H1 (cell line): ENCODE results near the gene LDLRAD4. TPM values are rescaled to one million over a fixed set of nuclear protein-coding genes. Genes with fewer than 3 reads are reported as not detected.

Experiments used
- CTCF ChIA-PET: fragments of 300-600 bp; sonication (Branson Sonifier 250); formaldehyde crosslinking; loops from one replicate; lab custom pipeline; 2021; ENCODE audit not compliant: partially characterized antibody; lab: Charles Lee
- POLR2A ChIA-PET: fragments of 300-600 bp; sonication (Branson Sonifier 250); formaldehyde crosslinking; loops from one replicate; lab custom pipeline; 2021; ENCODE audit warnings: inconsistent platforms; ENCODE audit not compliant: partially characterized antibody; lab: Charles Lee
- DNase-seq, 2 experiments: peaks; one replicate each; pipeline versions ENCODE4 v3.0.0 to v3.0.0-alpha.2; 2010 to 2022; ENCODE audit warnings: low spot score in 2 of 2, low read depth in 1 of 2, mixed read lengths in 1 of 2
- FAIRE-seq: peaks from 2 replicates; lab custom pipeline; 2011; peaks lifted over from hg19 to GRCh38; lab: Jason Lieb, UNC
- H2AFZ ChIP-seq: 2 replicates; pipeline ENCODE4 v1.8.1; 2012; ENCODE audit warnings: low read length, inconsistent platforms
- H2AK5ac ChIP-seq: 2 replicates; pipeline ENCODE4 v1.6.1; 2013; ENCODE audit warnings: low read depth, low read length
- H2BK120ac ChIP-seq: replicated peaks from 2 replicates; pipeline ENCODE3; 2013; ENCODE audit warnings: low read depth, low read length, inconsistent platforms
- H2BK12ac ChIP-seq: 2 replicates; pipeline ENCODE4 v1.6.1; 2013; ENCODE audit warnings: low read depth, low read length
- H2BK15ac ChIP-seq: 2 replicates; pipeline ENCODE4 v1.6.1; 2013; ENCODE audit warnings: low read length
- H2BK20ac ChIP-seq: 2 replicates; pipeline ENCODE4 v1.6.1; 2013; ENCODE audit warnings: low read length
- H2BK5ac ChIP-seq: 2 replicates; pipeline ENCODE4 v1.6.1; 2013; ENCODE audit warnings: low read depth, low read length
- H3K14ac ChIP-seq: 2 replicates; pipeline ENCODE4 v1.6.1; 2013; ENCODE audit warnings: inconsistent platforms; ENCODE audit not compliant: insufficient read length
- H3K18ac ChIP-seq: 2 replicates; pipeline ENCODE4 v1.6.1; 2013; ENCODE audit warnings: low read length; ENCODE audit errors: extremely low read depth
- H3K23ac ChIP-seq: 2 replicates; pipeline ENCODE4 v1.6.1; 2013; ENCODE audit warnings: inconsistent platforms; ENCODE audit not compliant: insufficient read length
- H3K23me2 ChIP-seq: 2 replicates; pipeline ENCODE4 v1.6.1; 2013; ENCODE audit warnings: low read depth, low read length
- H3K27ac ChIP-seq: 2 replicates; pipeline ENCODE4 v1.6.1; 2011; ENCODE audit warnings: low read depth, low read length, inconsistent platforms
- H3K27me3 ChIP-seq, 4 experiments: replicated peaks in 1 of 4; 1 replicate in 1 of 4; 2 replicates in 3 of 4; pipeline versions ENCODE4 v1.6.1 to v1.8.1; 2011 to 2013; ENCODE audit warnings: low read length in 3 of 4, mild to moderate bottlenecking in 3 of 4, inconsistent platforms in 2 of 4, mixed read lengths in 2 of 4, moderate library complexity in 1 of 4; ENCODE audit not compliant: control insufficient read depth in 3 of 4, insufficient read depth in 3 of 4; ENCODE audit errors: extremely low read depth in 1 of 4
- H3K36me3 ChIP-seq, 4 experiments: 2 replicates each; pipeline versions ENCODE4 v1.6.1 to v1.8.1; 2011 to 2013; ENCODE audit warnings: mild to moderate bottlenecking in 4 of 4, low read length in 3 of 4, moderate library complexity in 2 of 4, control low read depth in 1 of 4, inconsistent platforms in 1 of 4; ENCODE audit not compliant: insufficient read depth in 4 of 4, control insufficient read depth in 2 of 4
- H3K4ac ChIP-seq: replicated peaks from 2 replicates; pipeline ENCODE3; 2013; ENCODE audit warnings: low read length, low read depth, mixed read lengths, inconsistent platforms; ENCODE audit not compliant: insufficient read length
- H3K4me1 ChIP-seq, 4 experiments: replicated peaks in 1 of 4; 1 replicate in 1 of 4; 2 replicates in 3 of 4; pipeline versions ENCODE4 v1.6.1 to v1.8.1; 2011 to 2013; ENCODE audit warnings: low read length in 3 of 4, inconsistent platforms in 2 of 4, mixed read lengths in 1 of 4; ENCODE audit not compliant: insufficient read depth in 4 of 4, control insufficient read depth in 3 of 4
- H3K4me2 ChIP-seq, 2 experiments: 2 replicates each; pipeline versions ENCODE4 v1.6.1 to v1.8.1; 2011 to 2013; ENCODE audit warnings: low read depth in 2 of 2, low read length in 2 of 2, control low read depth in 1 of 2, inconsistent platforms in 1 of 2, mild to moderate bottlenecking in 1 of 2; ENCODE audit not compliant: insufficient read depth in 1 of 2
- H3K4me3 ChIP-seq, 4 experiments: fragments of 200-600, 300-600 bp in 1 of 4; sonication (generic), shearing (Covaris generic), sonication (Bioruptor Twin) in 1 of 4; 2 replicates each; pipeline versions ENCODE4 v1.5.1 to v1.8.1; 2011 to 2016; ENCODE audit warnings: low read length in 4 of 4, low read depth in 3 of 4, control low read depth in 2 of 4, inconsistent platforms in 2 of 4, mild to moderate bottlenecking in 2 of 4, mixed read lengths in 1 of 4, moderate library complexity in 1 of 4; ENCODE audit not compliant: insufficient read depth in 2 of 4; ENCODE audit errors: extremely low read depth in 1 of 4
- H3K56ac ChIP-seq: replicated peaks from 2 replicates; pipeline ENCODE3; 2013; ENCODE audit warnings: low read depth, mild to moderate bottlenecking, mixed read lengths, low read length, inconsistent platforms; ENCODE audit not compliant: insufficient read length
- H3K79me1 ChIP-seq: 2 replicates; pipeline ENCODE4 v1.6.1; 2013; ENCODE audit warnings: low read depth, low read length, control low read depth
- H3K79me2 ChIP-seq, 2 experiments: 2 replicates each; pipeline versions ENCODE4 v1.6.1 to v1.8.1; 2012 to 2013; ENCODE audit warnings: low read length in 2 of 2, mild to moderate bottlenecking in 2 of 2, inconsistent platforms in 1 of 2; ENCODE audit not compliant: insufficient read depth in 2 of 2, control insufficient read depth in 1 of 2
- H3K9ac ChIP-seq, 4 experiments: replicated peaks in 1 of 4; 1 replicate in 1 of 4; 2 replicates in 3 of 4; pipeline versions ENCODE4 v1.6.1 to v1.8.1; 2011 to 2013; ENCODE audit warnings: low read depth in 3 of 4, low read length in 3 of 4, control low read depth in 2 of 4, mild to moderate bottlenecking in 2 of 4, moderate library complexity in 2 of 4, inconsistent platforms in 1 of 4; ENCODE audit errors: extremely low read depth in 1 of 4
- H3K9me3 ChIP-seq, 2 experiments: 2 replicates each; pipeline versions ENCODE4 v1.6.1 to v1.8.1; 2012 to 2013; ENCODE audit warnings: mild to moderate bottlenecking in 2 of 2, moderate library complexity in 2 of 2, control low read depth in 1 of 2, inconsistent platforms in 1 of 2, low read depth in 1 of 2, low read length in 1 of 2, mixed read lengths in 1 of 2; ENCODE audit not compliant: insufficient read depth in 2 of 2
- H4K20me1 ChIP-seq, 2 experiments: replicated peaks in 1 of 2; 2 replicates each; pipeline versions ENCODE3 to v1.8.1; 2011 to 2013; ENCODE audit warnings: inconsistent platforms in 2 of 2, low read length in 2 of 2, mild to moderate bottlenecking in 1 of 2; ENCODE audit not compliant: insufficient read depth in 2 of 2, control insufficient read depth in 1 of 2
- H4K5ac ChIP-seq: 2 replicates; pipeline ENCODE4 v1.6.1; 2013; ENCODE audit warnings: low read length, low read depth, mixed read lengths, inconsistent platforms; ENCODE audit not compliant: insufficient read length
- H4K8ac ChIP-seq: 2 replicates; pipeline ENCODE4 v1.8.0; 2013; ENCODE audit warnings: mild to moderate bottlenecking, moderate library complexity, low read length, inconsistent platforms; ENCODE audit not compliant: insufficient read depth; ENCODE audit errors: extremely low read depth
- H4K91ac ChIP-seq: replicated peaks from 2 replicates; pipeline ENCODE3; 2013; ENCODE audit warnings: low read length, mixed read lengths, inconsistent platforms; ENCODE audit not compliant: insufficient read length
- CHD2 ChIP-seq: IDR thresholded peaks from 2 replicates; pipeline ENCODE4 v1.6.1; 2012; ENCODE audit warnings: low read length, improper control_type of control experiment
- CTBP2 ChIP-seq: IDR thresholded peaks from 2 replicates; pipeline ENCODE4 v1.7.0; 2011; ENCODE audit warnings: borderline replicate concordance, mild to moderate bottlenecking, moderate library complexity, mixed read lengths, low read length; ENCODE audit not compliant: insufficient read depth, insufficient read length
- E2F6 ChIP-seq: IDR thresholded peaks from 2 replicates; pipeline ENCODE4 v1.6.1; 2012; ENCODE audit warnings: inconsistent platforms
- KDM5A ChIP-seq: fragments of 200-600 bp; IDR thresholded peaks from 2 replicates; pipeline ENCODE4 v1.7.1; 2012; ENCODE audit warnings: mild to moderate bottlenecking, low read length, inconsistent platforms, mixed read lengths
- NRF1 ChIP-seq: IDR thresholded peaks from 2 replicates; pipeline ENCODE4 v1.6.1; 2011; ENCODE audit warnings: mild to moderate bottlenecking, low read depth, low read length, improper control_type of control experiment
- RFX5 ChIP-seq: IDR thresholded peaks from 2 replicates; pipeline ENCODE4 v1.6.1; 2011; ENCODE audit warnings: low read depth, low read length, improper control_type of control experiment, borderline replicate concordance
- TAF7 ChIP-seq: optimal IDR thresholded peaks from 2 replicates; pipeline ENCODE3; 2011; ENCODE audit warnings: low read depth, mild to moderate bottlenecking, inconsistent platforms, low read length, moderate library complexity, borderline replicate concordance
- TBP ChIP-seq: IDR thresholded peaks from 2 replicates; pipeline ENCODE4 v1.6.1; 2011; ENCODE audit warnings: low read depth, low read length, improper control_type of control experiment
- WGBS, 2 experiments: shearing (Covaris generic) in 1 of 2; methylation state at CpG; one replicate each; pipeline versions ENCODE4 v1.1.6 to v1.1.7; 2013 to 2015; ENCODE audit warnings: low lambda C conversion rate in 2 of 2, mixed read lengths in 2 of 2, inconsistent platforms in 1 of 2, low coverage in 1 of 2, missing lambda C conversion rate in 1 of 2; ENCODE audit not compliant: insufficient replicate concordance in 2 of 2, insufficient coverage in 1 of 2, insufficient read length in 1 of 2; ENCODE audit errors: extremely low coverage in 1 of 2, missing lambda C conversion rate in 1 of 2; 5-methylcytosine and 5-hydroxymethylcytosine counted together
- polyA plus RNA-seq, 7 experiments: library from polyadenylated mRNA; depleted of rRNA in 3 of 7; stranded (reverse) in 5 of 7; unstranded in 2 of 7; fragments of >200 nt in 5 of 7; fragments of 200-250 nt in 2 of 7; gene quantifications; 1 replicate in 5 of 7; 2 replicates in 1 of 7; 4 replicates in 1 of 7; pipeline versions ENCODE4 v1.2.1 to v1.2.3, GENCODE V29; 2011 to 2013; ENCODE audit warnings: missing spikeins in 2 of 7, mixed read lengths in 2 of 7
- total RNA-seq: library from RNA; stranded (reverse); fragmentation: NEBNext Ultra II Directional; extraction: Animal tissue kit (Norgen Biotek cat#: 25700); gene quantifications from 2 replicates; pipeline ENCODE4 v1.2.1, GENCODE V29; 2021
- TF ChIP-seq, protein P1 (sequence below), 3 experiments: IDR thresholded peaks; 1 replicate in 2 of 3; 2 replicates in 1 of 3; pipeline versions ENCODE4 v1.5.1 to v1.6.1; 2011; ENCODE audit warnings: low read length in 3 of 3, mild to moderate bottlenecking in 3 of 3, inconsistent platforms in 2 of 3, low read depth in 1 of 3, moderate library complexity in 1 of 3; ENCODE audit not compliant: insufficient read depth in 1 of 3; ENCODE audit errors: control extremely low read depth in 1 of 3
- TF ChIP-seq, protein P2 (sequence below): IDR thresholded peaks from 2 replicates; pipeline ENCODE4 v1.6.1; 2011; ENCODE audit warnings: low read length, improper control_type of control experiment

Gene LDLRAD4
- total and polyA plus RNA-seq, 2 of the 8 experiments (the other 6 are each of a cell fraction or from before 2014, with no cell fraction given) = 0.77 to 1.4 TPM

DNA sequence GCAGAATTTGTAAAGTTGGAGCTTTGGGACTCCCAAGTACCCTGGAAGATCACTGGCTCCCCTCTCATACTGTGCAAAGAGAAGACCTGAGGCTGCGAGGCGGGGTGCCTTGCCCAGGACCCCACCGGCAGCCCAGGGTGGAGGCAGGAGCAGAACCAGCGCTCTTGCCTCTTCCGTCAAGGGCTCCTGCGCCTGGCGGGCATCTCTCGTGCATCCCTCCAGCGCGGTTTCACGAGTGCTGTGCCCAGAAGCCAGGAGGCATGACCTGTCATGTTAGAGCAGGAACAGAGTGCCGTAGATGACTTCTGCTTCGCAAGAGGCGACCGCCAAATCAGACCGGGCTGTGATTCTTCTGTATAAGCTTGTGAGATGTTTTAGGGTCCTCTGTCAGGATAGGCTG is 77.3 kb downstream of the LDLRAD4 start:
- H4K20me1 ChIP-seq = no peaks in the 10 kb centered on the region
- no peak overlapping the region for H2BK12ac ChIP-seq
- no peaks in the 10 kb centered on the region for H3K9me3 ChIP-seq
- no peak overlapping the region for H3K4me3 ChIP-seq
- ChIA-PET CTCF (no interaction called here), POLR2A (no interaction called here)
- H3K4ac ChIP-seq = no peak overlapping the region
- H4K91ac ChIP-seq = no peak overlapping the region
- H4K5ac ChIP-seq = no peak overlapping the region
- no peak overlapping the region for H2AFZ ChIP-seq
- FAIRE-seq (no peak), DNase-seq (no peak)
- H3K56ac ChIP-seq = no peak overlapping the region
- H3K79me1 ChIP-seq = no peaks in the 10 kb centered on the region
- H3K27ac ChIP-seq = no peak overlapping the region
- H2BK120ac ChIP-seq = no peak overlapping the region
- H3K36me3 ChIP-seq = no peaks in the 10 kb centered on the region
- H2BK15ac ChIP-seq = no peak overlapping the region
- no peak overlapping the region for H3K9ac ChIP-seq
- H3K14ac ChIP-seq = no peak overlapping the region
- no peak overlapping the region for H4K8ac ChIP-seq
- no peak overlapping the region for H2BK20ac ChIP-seq
- H3K23me2 ChIP-seq = no peaks in the 10 kb centered on the region
- no peak overlapping the region for H3K23ac ChIP-seq
- H3K4me2 ChIP-seq = no peak overlapping the region
- no peaks in the 10 kb centered on the region for H3K79me2 ChIP-seq
- WGBS, 2 experiments = 96% methylated on average over 16 of the region's 16 CpGs; no CpG with 5 or more reads in 1 of the 2 experiments
- H2AK5ac ChIP-seq = no peak overlapping the region
- H3K18ac ChIP-seq = no peak overlapping the region
- H2BK5ac ChIP-seq = no peak overlapping the region
- no peaks in the 10 kb centered on the region for H3K4me1 ChIP-seq
- H3K27me3 ChIP-seq = no peaks in the 10 kb centered on the region
- TF ChIP-seq TAF7 = no peak
- no peak for TF ChIP-seq CHD2
- no peak for TF ChIP-seq KDM5A
- TF ChIP-seq, protein P1, sequence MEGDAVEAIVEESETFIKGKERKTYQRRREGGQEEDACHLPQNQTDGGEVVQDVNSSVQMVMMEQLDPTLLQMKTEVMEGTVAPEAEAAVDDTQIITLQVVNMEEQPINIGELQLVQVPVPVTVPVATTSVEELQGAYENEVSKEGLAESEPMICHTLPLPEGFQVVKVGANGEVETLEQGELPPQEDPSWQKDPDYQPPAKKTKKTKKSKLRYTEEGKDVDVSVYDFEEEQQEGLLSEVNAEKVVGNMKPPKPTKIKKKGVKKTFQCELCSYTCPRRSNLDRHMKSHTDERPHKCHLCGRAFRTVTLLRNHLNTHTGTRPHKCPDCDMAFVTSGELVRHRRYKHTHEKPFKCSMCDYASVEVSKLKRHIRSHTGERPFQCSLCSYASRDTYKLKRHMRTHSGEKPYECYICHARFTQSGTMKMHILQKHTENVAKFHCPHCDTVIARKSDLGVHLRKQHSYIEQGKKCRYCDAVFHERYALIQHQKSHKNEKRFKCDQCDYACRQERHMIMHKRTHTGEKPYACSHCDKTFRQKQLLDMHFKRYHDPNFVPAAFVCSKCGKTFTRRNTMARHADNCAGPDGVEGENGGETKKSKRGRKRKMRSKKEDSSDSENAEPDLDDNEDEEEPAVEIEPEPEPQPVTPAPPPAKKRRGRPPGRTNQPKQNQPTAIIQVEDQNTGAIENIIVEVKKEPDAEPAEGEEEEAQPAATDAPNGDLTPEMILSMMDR (IDR thresholded peaks at IDR 0.05; ENCODE audit: control extremely low read depth in 1 of 3, insufficient read depth in 1 of 3, low read depth in 1 of 3, low read length in 3 of 3) = no peak
- TF ChIP-seq NRF1 = no peak
- no peak for TF ChIP-seq E2F6
- TF ChIP-seq, protein P2, sequence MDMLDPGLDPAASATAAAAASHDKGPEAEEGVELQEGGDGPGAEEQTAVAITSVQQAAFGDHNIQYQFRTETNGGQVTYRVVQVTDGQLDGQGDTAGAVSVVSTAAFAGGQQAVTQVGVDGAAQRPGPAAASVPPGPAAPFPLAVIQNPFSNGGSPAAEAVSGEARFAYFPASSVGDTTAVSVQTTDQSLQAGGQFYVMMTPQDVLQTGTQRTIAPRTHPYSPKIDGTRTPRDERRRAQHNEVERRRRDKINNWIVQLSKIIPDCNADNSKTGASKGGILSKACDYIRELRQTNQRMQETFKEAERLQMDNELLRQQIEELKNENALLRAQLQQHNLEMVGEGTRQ = no peak
- TF ChIP-seq CTBP2 = no peak
- TF ChIP-seq RFX5 = no peak
- no peak for TF ChIP-seq TBP
